PC-3 (cell line): ENCODE results near the gene CDC37L1. TPM values are rescaled to one million over a fixed set of nuclear protein-coding genes. Genes with fewer than 3 reads are reported as not detected.

ENCODE experiments used
- ATAC-seq: fragments of 200-7000 bp; cut with Tn5 transposase; 2 replicates; pipeline ENCODE4 v1.9.1; 2020; ENCODE audit warnings: mild to moderate bottlenecking, moderate library complexity
- BruUV-seq: library from RNA; stranded (reverse); fragments of 400-500 nt; replicated peaks from 2 replicates; lab custom pipeline; 2021; lab: Mats Ljungman, UMichigan
- CTCF ChIA-PET: fragments of 300-600 bp; sonication (Branson Sonifier 250); formaldehyde crosslinking; loops from one replicate; lab custom pipeline; 2022; ENCODE audit warnings: antibody characterized with exemption; lab: Charles Lee
- POLR2A ChIA-PET: fragments of 300-600 bp; sonication (Branson Sonifier 250); formaldehyde crosslinking; loops from one replicate; lab custom pipeline; 2022; ENCODE audit warnings: antibody characterized with exemption; ENCODE audit not compliant: unreplicated experiment; lab: Charles Lee
- DNase-seq: peaks from one replicate; pipeline ENCODE4 v3.0.0-alpha.2; 2015
- H2AFZ ChIP-seq: fragments of 300-600 bp; sonication (generic); 2 replicates; pipeline ENCODE4 v1.6.0; 2016; ENCODE audit warnings: antibody characterized with exemption, low read length
- H3F3A ChIP-seq: fragments of 300-600 bp; sonication (generic); one replicate; pipeline ENCODE4 v1.6.0; 2017; ENCODE audit warnings: antibody characterized with exemption, low read length, control low read depth, mild to moderate bottlenecking; ENCODE audit not compliant: unreplicated experiment
- H3K27ac ChIP-seq: fragments of 300-600 bp; sonication (generic); 2 replicates; pipeline ENCODE4 v1.5.1; 2016; ENCODE audit warnings: mild to moderate bottlenecking, low read length
- H3K27me3 ChIP-seq: fragments of 300-600 bp; sonication (generic); 2 replicates; pipeline ENCODE4 v1.6.1; 2016; ENCODE audit warnings: low read length, mixed read lengths
- H3K36me3 ChIP-seq: fragments of 300-600 bp; sonication (generic); 2 replicates; pipeline ENCODE4 v1.6.1; 2016; ENCODE audit warnings: low read depth, mixed run types, low read length, mixed read lengths
- H3K4me1 ChIP-seq: fragments of 300-600 bp; sonication (generic); 2 replicates; pipeline ENCODE4 v1.5.1; 2016; ENCODE audit warnings: low read length; ENCODE audit not compliant: insufficient read depth
- H3K4me2 ChIP-seq: fragments of 300-600 bp; sonication (generic); 2 replicates; pipeline ENCODE4 v1.6.0; 2016; ENCODE audit warnings: low read length
- H3K4me3 ChIP-seq: fragments of 300-600 bp; sonication (generic); 2 replicates; pipeline ENCODE4 v1.5.1; 2016; ENCODE audit warnings: mild to moderate bottlenecking, low read length, mixed read lengths
- H3K79me2 ChIP-seq: fragments of 300-600 bp; sonication (generic); 2 replicates; pipeline ENCODE4 v1.6.1; 2017; ENCODE audit warnings: low read length, mixed read lengths
- H3K9ac ChIP-seq: fragments of 300-600 bp; sonication (generic); 2 replicates; pipeline ENCODE4 v1.6.0; 2016; ENCODE audit warnings: mild to moderate bottlenecking, low read length
- H3K9me2 ChIP-seq: fragments of 300-600 bp; sonication (generic); replicated peaks from 2 replicates; pipeline ENCODE4 v1.6.1; 2016; ENCODE audit warnings: mixed run types, low read length, mixed read lengths
- H3K9me3 ChIP-seq: fragments of 300-600 bp; sonication (generic); 2 replicates; pipeline ENCODE4 v1.6.1; 2016; ENCODE audit warnings: low read length, mixed read lengths
- H4K20me1 ChIP-seq: fragments of 300-600 bp; sonication (generic); 2 replicates; pipeline ENCODE4 v1.6.1; 2016; ENCODE audit warnings: low read length, mixed read lengths
- CTCF ChIP-seq: fragments of 300-600 bp; sonication (generic); conservative IDR thresholded peaks from 2 replicates; pipeline ENCODE4 v1.5.1; 2017; ENCODE audit warnings: antibody characterized with exemption, low read depth, mild to moderate bottlenecking, low read length
- EZH2 ChIP-seq: fragments of 300-600 bp; sonication (generic); IDR thresholded peaks from one replicate; pipeline ENCODE4 v1.6.1; 2017; ENCODE audit warnings: antibody characterized with exemption, mild to moderate bottlenecking, low read length; ENCODE audit not compliant: unreplicated experiment
- EZH2phosphoT487 ChIP-seq: fragments of 300-600 bp; sonication (generic); IDR thresholded peaks from 2 replicates; pipeline ENCODE4 v1.6.1; 2018; ENCODE audit warnings: mild to moderate bottlenecking, antibody characterized with exemption, low read length, borderline replicate concordance
- intact Hi-C: fragments of 100-400 bp; cut with micrococcal nuclease; formaldehyde crosslinking; loops from 2 replicates; pipeline ENCODE4 v1.9.0; 2023
- total RNA-seq: library from RNA; depleted of rRNA; stranded (reverse); fragments of >200 nt; gene quantifications from 2 replicates; pipeline ENCODE4 v1.2.3, GENCODE V29; 2014

Gene CDC37L1
- total RNA-seq, 1 experiment from 2014 or later = 5.1 TPM

- ChIA-PET CTCF (no interaction called here), POLR2A (no interaction called here)
- no peak for TF ChIP-seq EZH2phosphoT487
- TF ChIP-seq EZH2 = no peak
- TF ChIP-seq CTCF = no peak
- Histone ChIP-seq H3K9ac (peak overlapping the region; percentile 87; the same call in 1 of the 2 replicates), H2AFZ (no peak overlapping the region), H3K27me3 (no peaks in the 10 kb centered on the region), H3K4me2 (peak overlapping the region; percentile 91), H4K20me1 (peaks cover 4% of the 10 kb centered on the region; the same call in 1 of the 2 replicates), H3K27ac (no peak overlapping the region), H3F3A (no peaks in the 10 kb centered on the region), H3K9me3 (no peaks in the 10 kb centered on the region), H3K4me3 (peak overlapping the region; percentile 92), H3K36me3 (no peaks in the 10 kb centered on the region), H3K4me1 (peaks cover 50% of the 10 kb centered on the region), H3K79me2 (peaks cover 36% of the 10 kb centered on the region), H3K9me2 (no peaks in the 10 kb centered on the region)
- ATAC-seq (no peak), DNase-seq (no peak)
- intact Hi-C loops = loop anchor here (5.0 kb wide), 2 partner anchors 78 to 172 kb away; partner anchors contain the start of genes AK3 and SLC1A1
- no TSS peak for BruUV-seq
Measured at GRCh38 chr9:4663956-4664355, 15.4 kb upstream of the CDC37L1 start.

- Histone ChIP-seq H4K20me1 (peaks cover 4% of the 10 kb centered on the region; the same call in 1 of the 2 replicates), H3K27ac (no peak overlapping the region), H3K4me1 (peaks cover 50% of the 10 kb centered on the region), H3K27me3 (no peaks in the 10 kb centered on the region), H3K9me3 (no peaks in the 10 kb centered on the region), H2AFZ (peak overlapping the region; percentile 93; the same call in 1 of the 2 replicates), H3K9ac (no peak overlapping the region), H3K4me2 (peak overlapping the region; percentile 91), H3K9me2 (no peaks in the 10 kb centered on the region), H3K36me3 (no peaks in the 10 kb centered on the region), H3K4me3 (peak overlapping the region; percentile 92), H3K79me2 (peaks cover 36% of the 10 kb centered on the region), H3F3A (no peaks in the 10 kb centered on the region)
- TF ChIP-seq EZH2phosphoT487 = no peak
- TF ChIP-seq EZH2 = no peak
- no peak for TF ChIP-seq CTCF
- CTCF ChIA-PET = no interaction called here
- no TSS peak for BruUV-seq
- ATAC-seq (no peak), DNase-seq (no peak)
- POLR2A ChIA-PET = interaction anchor here (0.6 to 0.8 kb wide), 2 partner anchors 98 to 1181 kb away, joined by 3 read pairs; no protein-coding TSS in a partner anchor
- intact Hi-C loops = no loop called here
Measured at GRCh38 chr9:4665357-4665756, 14.0 kb upstream of the CDC37L1 start.
